Transverse colon (tissue), 4 donors: Measurements from ENCODE around the gene CRABP1. TPM values are rescaled to one million over a fixed set of nuclear protein-coding genes. Genes with fewer than 3 reads are reported as not detected.

ENCODE experiments used
- DNase-seq: peaks from one replicate; pipeline ENCODE4 v3.0.0-alpha.2; 2019
- H3K27ac ChIP-seq, 4 donors: fragments of 200-600 bp; sonication (generic); 2 replicates each; pipeline ENCODE4 v1.5.1; 2016 to 2018; ENCODE audit warnings: inconsistent platforms in 4 of 4
- H3K27me3 ChIP-seq: fragments of 200-600 bp; sonication (generic); 2 replicates; pipeline ENCODE4 v1.5.1; 2017; ENCODE audit warnings: inconsistent platforms
- H3K36me3 ChIP-seq, 4 donors: fragments of 200-600 bp; sonication (generic); 2 replicates each; pipeline ENCODE4 v1.5.1; 2017 to 2019; ENCODE audit warnings: inconsistent platforms in 4 of 4
- H3K4me1 ChIP-seq, 4 donors: fragments of 200-600 bp; sonication (generic); 2 replicates each; pipeline ENCODE4 v1.5.1; 2017 to 2020; ENCODE audit warnings: inconsistent platforms in 4 of 4
- H3K4me3 ChIP-seq, 4 donors: fragments of 200-600 bp; sonication (generic); 1 replicate in 1 of 4; 2 replicates in 3 of 4; pipeline versions ENCODE4 v1.5.1 to v1.6.1; 2017 to 2019; ENCODE audit warnings: inconsistent platforms in 4 of 4
- H3K9me3 ChIP-seq, 2 donors: fragments of 200-600 bp; sonication (generic); 2 replicates each; pipeline ENCODE4 v1.5.1; 2017 to 2019; ENCODE audit warnings: inconsistent platforms in 2 of 2
- CTCF ChIP-seq, 5 experiments: fragments of 200-600 bp in 3 of 5; fragments of 450-650 bp in 2 of 5; sonication (generic) in 3 of 5; IDR thresholded peaks; 1 replicate in 2 of 5; 2 replicates in 3 of 5; pipeline ENCODE4 v1.5.1; 2016 to 2017; ENCODE audit warnings: antibody characterized with exemption in 5 of 5, inconsistent platforms in 3 of 5, mild to moderate bottlenecking in 2 of 5, moderate library complexity in 1 of 5
- EP300 ChIP-seq: sonication (generic); formaldehyde crosslinking; IDR thresholded peaks from one replicate; pipeline ENCODE4 v1.6.1; 2017; ENCODE audit warnings: antibody characterized with exemption, low read depth
- POLR2A ChIP-seq: fragments of 450-650 bp; IDR thresholded peaks from one replicate; pipeline ENCODE4 v1.6.1; 2016; ENCODE audit warnings: antibody characterized with exemption, mild to moderate bottlenecking, moderate library complexity
- POLR2AphosphoS5 ChIP-seq, 3 donors: sonication (generic); formaldehyde crosslinking; IDR thresholded peaks; one replicate each; pipeline ENCODE4 v1.6.1; 2016; ENCODE audit warnings: antibody characterized with exemption in 3 of 3
- WGBS, 2 donors: methylation state at CpG; one replicate each; pipeline ENCODE4 v1.1.5; 2018; ENCODE audit warnings: low coverage in 1 of 2; 5-methylcytosine and 5-hydroxymethylcytosine counted together
- in situ Hi-C, 4 donors: fragments of 200-750 bp; cut with MboI; loops; one replicate each; pipeline versions ENCODE4 v1.15.0 to v1.15.1; 2017; ENCODE audit warnings: low sequenced_read_pairs in 3 of 4, low pct_ligation_motif_present in 1 of 4, low pct_unique_long_range_greater_than_20kb in 1 of 4
- intact Hi-C: fragments of 100-400 bp; cut with DNase I; formaldehyde crosslinking; loops from one replicate; pipeline ENCODE4 v1.15.1; 2023; ENCODE audit warnings: low total_unique reads
- total RNA-seq, 4 donors: library from RNA; depleted of rRNA; stranded (reverse); fragments of >200 nt; gene quantifications; one replicate each; pipeline ENCODE4 v1.1.0, GENCODE V29; 2016

CRABP1 gene
- total RNA-seq, 4 donors from 2014 or later: 1.9 to 2.7 TPM; not detected in 2

GRCh38 chr15:78343276-78344060, 3.3 kb downstream of the CRABP1 start:
- peaks cover 68% of the 10 kb centered on the region for H3K27me3 ChIP-seq

GRCh38 chr15:78345396-78346125, 5.4 kb downstream of the CRABP1 start:
- peaks cover 47% of the 10 kb centered on the region for H3K27me3 ChIP-seq
- H3K4me3 ChIP-seq: no peak overlapping the region
- no peak overlapping the region for H3K27ac ChIP-seq
- no peaks in the 10 kb centered on the region for H3K9me3 ChIP-seq
- intact Hi-C loops: no loop called here
- no peak for TF ChIP-seq CTCF (IDR thresholded peaks at IDR 0.05)
- no peak for TF ChIP-seq EP300
- in situ Hi-C loops: no loop called here
- no peaks in the 10 kb centered on the region for H3K36me3 ChIP-seq
- WGBS, 2 donors: 85 to 86% methylated on average over 8 to 9 of the region's 9 CpGs
- DNase-seq: no peak
- H3K4me1 ChIP-seq: peaks cover 0 to 11% (median 1%) of the 10 kb centered on the region in 4 donors

More at GRCh38 chr15:78343276-78344060, 3.3 kb downstream of the CRABP1 start:
- in situ Hi-C loops (no loop called here), intact Hi-C loops (no loop called here)
- Histone ChIP-seq H3K27ac (no peak overlapping the region), H3K9me3 (no peaks in the 10 kb centered on the region), H3K4me3 (no peak overlapping the region), H3K4me1 (peaks cover 0 to 18% (median 8%) of the 10 kb centered on the region in 4 donors), H3K36me3 (no peaks in the 10 kb centered on the region)
- 76 to 89% methylated on average over 6 to 12 of the region's 12 CpGs for WGBS, 2 donors
- TF ChIP-seq POLR2A (no peak), CTCF (IDR thresholded peaks at IDR 0.05) (no peak), EP300 (no peak), POLR2AphosphoS5 (IDR thresholded peaks at IDR 0.05) (no peak)
- DNase-seq: no peak

GRCh38 chr15:78347586-78348543, 7.7 kb downstream of the CRABP1 start:
- in situ Hi-C loops (no loop called here), intact Hi-C loops (no loop called here)
- DNase-seq: no peak
- Histone ChIP-seq H3K9me3 (no peaks in the 10 kb centered on the region), H3K36me3 (no peaks in the 10 kb centered on the region), H3K4me1 (no peaks in the 10 kb centered on the region), H3K4me3 (no peak overlapping the region), H3K27me3 (peaks cover 24% of the 10 kb centered on the region), H3K27ac (no peak overlapping the region)
- 54 to 64% methylated on average over 11 to 17 of the region's 17 CpGs for WGBS, 2 donors
- no peak for TF ChIP-seq CTCF (IDR thresholded peaks at IDR 0.05)

- WGBS, 2 donors: 79 to 100% methylated on average over 2 to 4 of the region's 4 CpGs
- Histone ChIP-seq H3K27ac (no peak overlapping the region), H3K4me1 (no peaks in the 10 kb centered on the region), H3K27me3 (peaks cover 9% of the 10 kb centered on the region), H3K9me3 (no peaks in the 10 kb centered on the region), H3K36me3 (no peaks in the 10 kb centered on the region), H3K4me3 (no peak overlapping the region)
- no peak for DNase-seq
- in situ Hi-C loops (no loop called here), intact Hi-C loops (no loop called here)
- TF ChIP-seq EP300: no peak
- no peak for TF ChIP-seq CTCF (IDR thresholded peaks at IDR 0.05)
- no peak for TF ChIP-seq POLR2AphosphoS5 (IDR thresholded peaks at IDR 0.05)
- TF ChIP-seq POLR2A: no peak
These were observed 9.9 kb downstream of the CRABP1 start for GRCh38 chr15:78350058-78350457.
